ENCODE results near the gene SLC37A1. TPM values are rescaled to one million over a fixed set of nuclear protein-coding genes. Genes with fewer than 3 reads are reported as not detected.

The SLC37A1 gene
- total and polyA plus RNA-seq, 9 of the 15 experiments (the other 6 are each of a cell fraction or from before 2014, with no cell fraction given) = 0.06 to 3.4 (median 0.40) TPM

- no peak for TF ChIP-seq ZNF561 (CRISPR knock-in tag; conservative IDR thresholded peaks at IDR 0.05)
- TF ChIP-seq CSDE1 (IDR thresholded peaks at IDR 0.05) = peak in 1 of 2 experiments; percentile 99; a peak in 2 of 4 replicates
- no peak for TF ChIP-seq BRF1 (IDR thresholded peaks at IDR 0.05; ENCODE audit: borderline replicate concordance, extremely low read depth, insufficient read length)
- TF ChIP-seq PHF20 (IDR thresholded peaks at IDR 0.05; ENCODE audit: partially characterized antibody) = peak; percentile 21
- TF ChIP-seq PYGO2 (tag; IDR thresholded peaks at IDR 0.05) = no peak
- no peak for TF ChIP-seq SAFB (IDR thresholded peaks at IDR 0.05; ENCODE audit: borderline replicate concordance, low read depth, low read length)
- peak; percentile 68 to 81 for TF ChIP-seq MAZ (CRISPR knock-in tag; conservative IDR thresholded peaks at IDR 0.05 in 1 of 2, IDR thresholded peaks at IDR 0.05 in 1 of 2)
- no peak for TF ChIP-seq FOSL1 (tag; conservative IDR thresholded peaks at IDR 0.05)
- peak in 1 of 3 experiments; percentile 56; a peak in 2 of 6 replicates for TF ChIP-seq ZBTB11 (CRISPR knock-in tag; IDR thresholded peaks at IDR 0.05)
- no peak for TF ChIP-seq ZNF589 (CRISPR knock-in tag; IDR thresholded peaks at IDR 0.05; ENCODE audit: low read depth)
- peak; percentile 87 for TF ChIP-seq CREB1 (IDR thresholded peaks at IDR 0.05)
- peak; percentile 85 for TF ChIP-seq CREB1 (CRISPR knock-in tag; IDR thresholded peaks at IDR 0.05)
- no peak for TF ChIP-seq ZNF436 (CRISPR knock-in tag; IDR thresholded peaks at IDR 0.05)
- no peak for TF ChIP-seq EHMT2 (IDR thresholded peaks at IDR 0.05)
- peak; percentile 74 for TF ChIP-seq ZBTB40 (IDR thresholded peaks at IDR 0.05)
- TF ChIP-seq ZBTB40 (CRISPR knock-in tag; IDR thresholded peaks at IDR 0.05) = no peak
These were observed 17.4 kb upstream of the SLC37A1 start, which contains the start of gene RSPH1 (continued) for GRCh38 chr21:42496120-42496838.

All from K562 (cell line).